Right hindlimb (tissue), 1 donor: ENCODE data around the gene PNPLA1.

Experiments
- DNase-seq: peaks from one replicate; pipeline ENCODE4 v3.0.0-alpha.2; 2018

PNPLA1 gene

GRCh38 chr6:36269834-36270705 lies at the start of gene PNPLA1:
TSS of gene PNPLA1 (plus strand) at chr6:36270060. CDS start at chr6:36270460, 400 bp downstream.
- no peak for DNase-seq

- no peak for DNase-seq
These were observed 49.6 kb upstream of the PNPLA1 start for GRCh38 chr6:36220226-36220625.

GRCh38 chr6:36221674-36222073 lies 48.2 kb upstream of the PNPLA1 start:
- no peak for DNase-seq

GRCh38 chr6:36222924-36223323 lies 46.9 kb upstream of the PNPLA1 start:
- no peak for DNase-seq

GRCh38 chr6:36223706-36224105 lies 46.2 kb upstream of the PNPLA1 start:
- no peak for DNase-seq

- no peak for DNase-seq
These were observed 44.9 kb upstream of the PNPLA1 start for GRCh38 chr6:36224918-36225461.

- DNase-seq, result no peak
These were observed 43.3 kb upstream of the PNPLA1 start for GRCh38 chr6:36226438-36227047.

GRCh38 chr6:36227379-36228228 lies 42.3 kb upstream of the PNPLA1 start:
- no peak for DNase-seq

GRCh38 chr6:36229223-36229622 lies 40.6 kb upstream of the PNPLA1 start:
- no peak for DNase-seq

GRCh38 chr6:36230371-36230770 lies 39.5 kb upstream of the PNPLA1 start:
- no peak for DNase-seq

- no peak for DNase-seq
These were observed 37.7 kb upstream of the PNPLA1 start for GRCh38 chr6:36232172-36232571.

GRCh38 chr6:36235309-36235708 lies 34.6 kb upstream of the PNPLA1 start:
- no peak for DNase-seq

GRCh38 chr6:36235862-36236261 lies 34.0 kb upstream of the PNPLA1 start:
- DNase-seq, result no peak

GRCh38 chr6:36239774-36240173 lies 30.1 kb upstream of the PNPLA1 start:
- no peak for DNase-seq

- DNase-seq, result no peak
These were observed 28.1 kb upstream of the PNPLA1 start for GRCh38 chr6:36241728-36242127.

GRCh38 chr6:36242161-36242560 lies 27.7 kb upstream of the PNPLA1 start:
- DNase-seq, result no peak

GRCh38 chr6:36242626-36243025 lies 27.2 kb upstream of the PNPLA1 start:
- no peak for DNase-seq

GRCh38 chr6:36243562-36244212 lies 26.2 kb upstream of the PNPLA1 start:
- DNase-seq, result no peak

GRCh38 chr6:36244641-36245280 lies 25.1 kb upstream of the PNPLA1 start:
- no peak for DNase-seq

- no peak for DNase-seq
These were observed 24.2 kb upstream of the PNPLA1 start for GRCh38 chr6:36245572-36246061.

- no peak for DNase-seq
These were observed 23.2 kb upstream of the PNPLA1 start for GRCh38 chr6:36246506-36247268.
